IMR-90 (cell line): ENCODE data around the gene PRR33. TPM values are rescaled to one million over a fixed set of nuclear protein-coding genes. Genes with fewer than 3 reads are reported as not detected.
"Not testable (repeated sequence)": the region's sequence is repeated elsewhere in the genome, so short reads cannot be mapped to it uniquely, and the experiment has no call there.

Experiments
- ATAC-seq: fragments of 200-7000 bp; cut with Tn5 transposase; 2 replicates; pipeline ENCODE4 v1.9.1; 2020; ENCODE audit warnings: low read depth, mild to moderate bottlenecking, moderate library complexity
- BruUV-seq: library from RNA; stranded (reverse); fragments of 400-500 nt; replicated peaks from 2 replicates; lab custom pipeline; 2021; lab: Mats Ljungman, UMichigan
- CTCF ChIA-PET: fragments of 300-600 bp; formaldehyde crosslinking; extraction: SDS; loops from one replicate; lab custom pipeline; 2021; ENCODE audit warnings: antibody characterized with exemption; lab: Yijun Ruan, JAX
- POLR2A ChIA-PET: fragments of 300-600 bp; sonication (Branson Sonifier 250); formaldehyde crosslinking; loops from one replicate; lab custom pipeline; 2022; ENCODE audit warnings: antibody characterized with exemption; ENCODE audit not compliant: unreplicated experiment; lab: Charles Lee
- DNase-seq: peaks from one replicate; pipeline ENCODE4 v3.0.0; 2013
- H2AFZ ChIP-seq: replicated peaks from 2 replicates; pipeline ENCODE3; 2013; ENCODE audit warnings: low read length, mild to moderate bottlenecking; ENCODE audit not compliant: poor library complexity
- H2AK5ac ChIP-seq: 2 replicates; pipeline ENCODE4 v1.6.1; 2013; ENCODE audit warnings: low read depth, low read length, inconsistent platforms
- H2AK9ac ChIP-seq: replicated peaks from 2 replicates; pipeline ENCODE3; 2013; ENCODE audit warnings: mild to moderate bottlenecking, low read depth, low read length, moderate library complexity; ENCODE audit not compliant: poor library complexity
- H2BK120ac ChIP-seq: 2 replicates; pipeline ENCODE4 v1.6.1; 2013; ENCODE audit warnings: low read depth, low read length, inconsistent platforms
- H2BK15ac ChIP-seq: 3 replicates; pipeline ENCODE4 v1.6.1; 2013; ENCODE audit warnings: low read depth, low read length, inconsistent platforms
- H2BK20ac ChIP-seq: 2 replicates; pipeline ENCODE4 v1.6.1; 2013; ENCODE audit warnings: low read depth, mild to moderate bottlenecking, inconsistent platforms, low read length, moderate library complexity
- H2BK5ac ChIP-seq: 2 replicates; pipeline ENCODE4 v1.6.1; 2013; ENCODE audit warnings: mild to moderate bottlenecking, low read depth, low read length, inconsistent platforms; ENCODE audit not compliant: poor library complexity, severe bottlenecking
- H3K14ac ChIP-seq: replicated peaks from 2 replicates; pipeline ENCODE4 v1.6.1; 2013; ENCODE audit warnings: low read depth, low read length, inconsistent platforms
- H3K18ac ChIP-seq: 2 replicates; pipeline ENCODE4 v1.6.1; 2013; ENCODE audit warnings: low read depth, low read length, control low read depth
- H3K23ac ChIP-seq: 2 replicates; pipeline ENCODE4 v1.6.1; 2013; ENCODE audit warnings: low read depth, low read length, inconsistent platforms
- H3K27ac ChIP-seq: 2 replicates; pipeline ENCODE4 v1.5.1; 2013; ENCODE audit warnings: mild to moderate bottlenecking, control low read depth, low read length; ENCODE audit not compliant: insufficient read depth
- H3K27me3 ChIP-seq: 2 replicates; pipeline ENCODE4 v1.6.1; 2013; ENCODE audit warnings: low read length; ENCODE audit not compliant: control insufficient read depth, insufficient read depth
- H3K36me3 ChIP-seq: 2 replicates; pipeline ENCODE4 v1.6.1; 2013; ENCODE audit warnings: low read length, mixed read lengths; ENCODE audit not compliant: control insufficient read depth, insufficient read depth
- H3K4ac ChIP-seq: 2 replicates; pipeline ENCODE4 v1.6.1; 2013; ENCODE audit warnings: low read depth, low read length, inconsistent platforms
- H3K4me1 ChIP-seq: 2 replicates; pipeline ENCODE4 v1.6.1; 2013; ENCODE audit warnings: low read length, mixed read lengths; ENCODE audit not compliant: control insufficient read depth, insufficient read depth
- H3K4me2 ChIP-seq: 2 replicates; pipeline ENCODE4 v1.6.1; 2013; ENCODE audit warnings: low read depth, mild to moderate bottlenecking, control low read depth, low read length, moderate library complexity
- H3K4me3 ChIP-seq: 2 replicates; pipeline ENCODE4 v1.5.1; 2013; ENCODE audit warnings: low read depth, mild to moderate bottlenecking, control low read depth, low read length, moderate library complexity; ENCODE audit not compliant: insufficient read depth
- H3K56ac ChIP-seq: 2 replicates; pipeline ENCODE4 v1.6.1; 2013; ENCODE audit warnings: low read length, inconsistent platforms; ENCODE audit not compliant: insufficient read depth; ENCODE audit errors: extremely low read depth
- H3K79me1 ChIP-seq, 2 experiments: 2 replicates each; pipeline ENCODE4 v1.6.1; 2013; ENCODE audit warnings: low read length in 2 of 2, inconsistent platforms in 1 of 2, low read depth in 1 of 2
- H3K9ac ChIP-seq: 2 replicates; pipeline ENCODE4 v1.6.1; 2013; ENCODE audit warnings: low read depth, low read length, control low read depth
- H3K9me1 ChIP-seq: 2 replicates; pipeline ENCODE4 v1.6.1; 2013; ENCODE audit warnings: low read length, inconsistent platforms; ENCODE audit not compliant: insufficient read depth
- H3K9me3 ChIP-seq: 2 replicates; pipeline ENCODE4 v1.6.1; 2013; ENCODE audit warnings: low read length; ENCODE audit not compliant: control insufficient read depth, insufficient read depth
- H4K20me1 ChIP-seq: 2 replicates; pipeline ENCODE4 v1.6.1; 2013; ENCODE audit warnings: low read length, inconsistent platforms; ENCODE audit not compliant: insufficient read depth
- H4K5ac ChIP-seq: 2 replicates; pipeline ENCODE4 v1.6.1; 2013; ENCODE audit warnings: mild to moderate bottlenecking, low read depth, low read length, control low read depth
- H4K8ac ChIP-seq, 2 experiments: 2 replicates each; pipeline ENCODE4 v1.6.1; 2013; ENCODE audit warnings: low read depth in 2 of 2, low read length in 2 of 2, control low read depth in 1 of 2, inconsistent platforms in 1 of 2
- H4K91ac ChIP-seq: 2 replicates; pipeline ENCODE4 v1.6.1; 2013; ENCODE audit warnings: low read depth, low read length, inconsistent platforms; ENCODE audit not compliant: insufficient read depth
- BHLHE40 ChIP-seq: fragments of 150-350 bp; IDR thresholded peaks from 2 replicates; pipeline ENCODE4 v1.6.1; 2016; ENCODE audit warnings: mild to moderate bottlenecking, low read depth, low read length
- CEBPB ChIP-seq: IDR thresholded peaks from 2 replicates; pipeline ENCODE4 v1.6.1; 2012; ENCODE audit warnings: low read depth, low read length, improper control_type of control experiment
- CHD1 ChIP-seq: IDR thresholded peaks from 2 replicates; pipeline ENCODE4 v1.6.1; 2012; ENCODE audit warnings: low read depth, low read length, improper control_type of control experiment
- CTCF ChIP-seq: conservative IDR thresholded peaks from 2 replicates; pipeline ENCODE4 v1.5.1; 2012; ENCODE audit warnings: mild to moderate bottlenecking, low read depth, low read length, improper control_type of control experiment
- FOS ChIP-seq: fragments of 150-350 bp; IDR thresholded peaks from 2 replicates; pipeline ENCODE4 v1.6.1; 2016; ENCODE audit warnings: low read depth, low read length
- SMC3 ChIP-seq: fragments of 150-350 bp; IDR thresholded peaks from 2 replicates; pipeline ENCODE4 v1.6.1; 2016; ENCODE audit warnings: low read depth, mild to moderate bottlenecking, antibody characterized with exemption, low read length, moderate library complexity
- whole genome bisulfite sequencing, 2 experiments: methylation state at CpG; one replicate each; pipeline versions ENCODE4 v1.1.5 to v1.1.7; 2013; ENCODE audit warnings: missing lambda C conversion rate in 2 of 2; ENCODE audit not compliant: insufficient read length in 1 of 2; ENCODE audit errors: extremely low coverage in 2 of 2; 5-methylcytosine and 5-hydroxymethylcytosine counted together
- dilution Hi-C: fragments of 300-500 bp; cut with HindIII; formaldehyde crosslinking; loops from one replicate; pipeline ENCODE4 v1.14.3; 2018; ENCODE audit warnings: low sequenced_read_pairs; ENCODE audit not compliant: unreplicated experiment
- in situ Hi-C: fragments of 300-500 bp; cut with MboI; formaldehyde crosslinking; loops from 3 replicates; pipeline ENCODE4 v1.14.3; 2019; ENCODE audit warnings: low sequenced_read_pairs, inconsistent platforms, mixed read lengths
- intact Hi-C: fragments of 100-400 bp; cut with micrococcal nuclease; formaldehyde crosslinking; loops from 2 replicates; pipeline ENCODE4 v1.10.0; 2022
- polyA plus RNA-seq, 3 experiments: library from polyadenylated mRNA; depleted of rRNA; stranded (reverse); fragments of >200 nt; gene quantifications; 2 replicates each; pipeline ENCODE4 v1.2.3, GENCODE V29; 2012; ENCODE audit warnings: low replicate concordance in 1 of 3
- total RNA-seq: library from RNA; depleted of rRNA; stranded (reverse); fragments of >200 nt; gene quantifications from 2 replicates; pipeline ENCODE4 v1.2.3, GENCODE V29; 2012

The PRR33 gene
- total and polyA plus RNA-seq, 2 of the 4 experiments (the other 2 are of a cell fraction), result not detected

GRCh38 chr11:1876361-1877063 lies 15.2 kb downstream of the PRR33 start:
- H3K4ac ChIP-seq, result no peak overlapping the region
- H4K8ac ChIP-seq, result no peak overlapping the region
- no peaks in the 10 kb centered on the region for H3K79me1 ChIP-seq
- no peak overlapping the region for H3K18ac ChIP-seq
- H2AFZ ChIP-seq, result no peak overlapping the region
- H2AK9ac ChIP-seq, result no peak overlapping the region
- H3K9me1 ChIP-seq, result no peaks in the 10 kb centered on the region
- TF ChIP-seq FOS (no peak), CEBPB (no peak), CTCF (peak; percentile 44), BHLHE40 (no peak), CHD1 (no peak), SMC3 (peak; percentile 25; the same call in 1 of the 2 replicates)
- ChIA-PET CTCF (interaction anchor here (0.7 to 1.5 kb wide), 3 partner anchors 34 to 124 kb away, joined by 3 read pairs; no protein-coding TSS in a partner anchor), POLR2A (no interaction called here)
- no peaks in the 10 kb centered on the region for H3K36me3 ChIP-seq
- H3K27ac ChIP-seq, result no peak overlapping the region
- no peaks in the 10 kb centered on the region for H4K20me1 ChIP-seq
- BruUV-seq, result no TSS peak
- H2BK15ac ChIP-seq, result no peak overlapping the region
- H2BK20ac ChIP-seq, result no peak overlapping the region
- in situ Hi-C loops, result no loop called here
- no peak overlapping the region for H3K14ac ChIP-seq
- H3K27me3 ChIP-seq, result peaks cover 6% of the 10 kb centered on the region; the same call in 1 of the 2 replicates
- H2BK120ac ChIP-seq, result no peak overlapping the region
- no peaks in the 10 kb centered on the region for H3K9me3 ChIP-seq
- intact Hi-C loops, result no loop called here
- H3K23ac ChIP-seq, result no peak overlapping the region
- no peak overlapping the region for H3K4me3 ChIP-seq
- no peak overlapping the region for H3K4me2 ChIP-seq
- H3K56ac ChIP-seq, result no peak overlapping the region
- dilution Hi-C loops, result no loop called here
- ATAC-seq, result peak; percentile 51; the same call in 1 of the 2 replicates
- DNase-seq, result no peak
- H2AK5ac ChIP-seq, result no peak overlapping the region
- no peak overlapping the region for H2BK5ac ChIP-seq
- no peak overlapping the region for H4K5ac ChIP-seq
- peaks cover 3% of the 10 kb centered on the region; the same call in 1 of the 2 replicates for H3K4me1 ChIP-seq
- no peak overlapping the region for H4K91ac ChIP-seq
- WGBS, 2 experiments, result 38% methylated on average over 6 of the region's 26 CpGs; no CpG with 5 or more reads in 1 of the 2 experiments
- H3K9ac ChIP-seq, result no peak overlapping the region

GRCh38 chr11:1875851-1876301 lies 15.8 kb downstream of the PRR33 start:
- 90% methylated on average over 6 of the region's 13 CpGs; no CpG with 5 or more reads in 1 of the 2 experiments for WGBS, 2 experiments
- intact Hi-C loops, result not testable (repeated sequence)

More at GRCh38 chr11:1875851-1876301, 15.8 kb downstream of the PRR33 start:
- H3K27ac ChIP-seq, H3K14ac ChIP-seq, H2BK120ac ChIP-seq, H3K4me1 ChIP-seq, DNase-seq, H3K36me3 ChIP-seq, H3K9ac ChIP-seq, H2BK5ac ChIP-seq, H2BK15ac ChIP-seq, H3K4me2 ChIP-seq, H2AK9ac ChIP-seq, ATAC-seq, H3K18ac ChIP-seq, H2AK5ac ChIP-seq, H4K91ac ChIP-seq, H2BK20ac ChIP-seq, H3K79me1 ChIP-seq, H3K9me1 ChIP-seq, BruUV-seq, in situ Hi-C loops, H4K5ac ChIP-seq, H3K56ac ChIP-seq, H3K27me3 ChIP-seq, dilution Hi-C loops, H4K20me1 ChIP-seq, H3K4me3 ChIP-seq, H2AFZ ChIP-seq, POLR2A ChIA-PET, H3K23ac ChIP-seq, H3K9me3 ChIP-seq, H3K4ac ChIP-seq, H4K8ac ChIP-seq: not testable (repeated sequence)
- CTCF ChIA-PET, result interaction anchor here (1.5 kb wide), 1 partner anchor 125 kb away, joined by 3 read pairs; no protein-coding TSS in a partner anchor
